ENCODE results near the gene PRAME. TPM values are rescaled to one million over a fixed set of nuclear protein-coding genes. Genes with fewer than 3 reads are reported as not detected.

PRAME gene
- total RNA-seq, 3 donors from 2014 or later = 0.33 TPM; not detected in 2

DNA sequence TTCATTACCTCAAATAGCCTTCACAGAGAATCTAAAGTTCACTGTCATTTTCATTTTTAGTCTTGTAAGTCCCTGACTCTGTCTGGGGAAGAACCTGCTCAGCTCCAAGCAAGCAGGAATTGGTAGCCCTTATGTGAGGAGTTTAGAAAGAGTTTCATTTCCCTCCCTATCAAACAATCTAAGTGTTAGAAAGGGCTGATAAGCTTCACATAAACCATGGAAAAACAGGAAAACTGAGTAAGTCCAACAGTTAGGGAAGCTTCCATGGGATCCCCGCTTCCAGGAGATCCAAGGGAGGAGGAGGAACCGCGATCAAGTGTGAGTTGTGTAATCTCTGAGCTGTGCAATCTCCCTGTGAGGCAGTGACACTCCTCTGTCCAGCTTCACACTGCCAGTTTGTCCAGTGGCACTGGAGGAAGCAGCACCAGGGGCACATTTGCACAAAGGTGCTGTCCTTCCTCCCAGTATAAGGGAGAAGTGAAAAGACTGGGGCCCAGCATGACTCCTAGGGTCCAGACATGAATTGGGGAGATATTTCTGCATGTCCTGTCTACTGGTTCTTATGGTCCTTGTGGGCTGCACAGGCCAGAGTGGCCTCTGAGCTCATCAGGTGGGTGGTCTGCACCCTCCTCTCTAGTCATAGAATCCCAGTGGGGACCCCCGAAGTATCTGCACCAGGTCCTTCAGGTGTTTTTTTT lies 4.3 kb downstream of the PRAME start:
- Histone ChIP-seq H3K4me1 (peaks cover 0 to 10% of the 10 kb centered on the region in 2 donors), H3K9me3 (no peaks in the 10 kb centered on the region), H3K27ac (no peak overlapping the region), H3K36me3 (no peaks in the 10 kb centered on the region), H3K4me3 (no peak overlapping the region), H3K27me3 (peaks cover 0 to 4% of the 10 kb centered on the region in 2 donors)
- DNase-seq (ENCODE audit: low spot score in 2 of 2) = no peak
- intact Hi-C loops (cut with DNase I; ENCODE audit: low total_unique reads) = no loop called here
- no peak for TF ChIP-seq POLR2AphosphoS5 (IDR thresholded peaks at IDR 0.05)
- TF ChIP-seq, protein P1, sequence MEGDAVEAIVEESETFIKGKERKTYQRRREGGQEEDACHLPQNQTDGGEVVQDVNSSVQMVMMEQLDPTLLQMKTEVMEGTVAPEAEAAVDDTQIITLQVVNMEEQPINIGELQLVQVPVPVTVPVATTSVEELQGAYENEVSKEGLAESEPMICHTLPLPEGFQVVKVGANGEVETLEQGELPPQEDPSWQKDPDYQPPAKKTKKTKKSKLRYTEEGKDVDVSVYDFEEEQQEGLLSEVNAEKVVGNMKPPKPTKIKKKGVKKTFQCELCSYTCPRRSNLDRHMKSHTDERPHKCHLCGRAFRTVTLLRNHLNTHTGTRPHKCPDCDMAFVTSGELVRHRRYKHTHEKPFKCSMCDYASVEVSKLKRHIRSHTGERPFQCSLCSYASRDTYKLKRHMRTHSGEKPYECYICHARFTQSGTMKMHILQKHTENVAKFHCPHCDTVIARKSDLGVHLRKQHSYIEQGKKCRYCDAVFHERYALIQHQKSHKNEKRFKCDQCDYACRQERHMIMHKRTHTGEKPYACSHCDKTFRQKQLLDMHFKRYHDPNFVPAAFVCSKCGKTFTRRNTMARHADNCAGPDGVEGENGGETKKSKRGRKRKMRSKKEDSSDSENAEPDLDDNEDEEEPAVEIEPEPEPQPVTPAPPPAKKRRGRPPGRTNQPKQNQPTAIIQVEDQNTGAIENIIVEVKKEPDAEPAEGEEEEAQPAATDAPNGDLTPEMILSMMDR (IDR thresholded peaks at IDR 0.05) = no peak
- TF ChIP-seq POLR2A (IDR thresholded peaks at IDR 0.05) = no peak

DNA sequence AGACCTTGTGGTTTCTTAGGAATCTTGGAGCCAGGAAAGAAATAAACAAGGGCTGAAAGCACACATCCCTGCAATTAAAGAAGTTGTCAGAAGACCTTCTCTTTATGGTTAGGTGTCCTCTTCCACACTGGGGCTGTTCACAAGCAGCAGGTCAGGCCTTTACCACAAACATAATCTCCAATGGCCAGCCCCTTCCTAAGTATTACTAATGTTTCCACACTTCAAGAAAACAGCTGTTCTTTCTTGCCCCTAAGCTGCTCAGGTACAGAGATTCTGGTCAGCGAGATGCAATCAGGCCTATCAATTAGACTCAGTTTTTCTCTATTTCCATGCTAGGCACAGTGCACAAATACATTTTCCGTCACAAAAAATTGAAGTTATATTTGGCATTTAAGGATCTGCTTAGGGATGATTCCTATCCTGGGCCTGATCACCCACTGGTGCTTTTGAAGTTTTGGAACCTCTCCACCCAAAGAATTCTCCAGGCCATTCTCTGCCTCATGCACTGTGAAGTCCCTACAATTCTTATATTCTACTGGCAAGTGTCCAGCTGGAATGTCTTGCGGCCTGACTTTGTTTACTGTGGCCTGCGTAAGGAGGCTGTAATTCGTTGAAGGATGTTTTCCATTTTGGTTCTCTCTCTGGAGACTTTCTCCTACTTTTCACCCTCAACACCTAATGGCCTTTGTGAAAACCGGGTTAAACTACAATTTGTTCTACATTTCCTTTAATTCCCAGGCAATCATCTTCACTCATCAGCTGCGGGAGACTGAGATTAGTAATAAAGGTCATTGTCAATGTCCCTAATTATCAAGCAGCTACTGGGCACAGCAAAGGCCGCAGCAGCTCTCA lies 5.1 kb downstream of the PRAME start:
- Histone ChIP-seq H3K36me3 (no peaks in the 10 kb centered on the region), H3K27me3 (peaks cover 0 to 2% of the 10 kb centered on the region in 2 donors), H3K4me3 (no peak overlapping the region), H3K9me3 (no peaks in the 10 kb centered on the region), H3K4me1 (peaks cover 0 to 10% of the 10 kb centered on the region in 2 donors), H3K27ac (no peak overlapping the region)
- no peak for DNase-seq (ENCODE audit: low spot score in 2 of 2)
- TF ChIP-seq, protein P1 (IDR thresholded peaks at IDR 0.05) = no peak
- no peak for TF ChIP-seq POLR2A (IDR thresholded peaks at IDR 0.05)
- no peak for TF ChIP-seq POLR2AphosphoS5 (IDR thresholded peaks at IDR 0.05)
- intact Hi-C loops (cut with DNase I; ENCODE audit: low total_unique reads) = no loop called here

DNA sequence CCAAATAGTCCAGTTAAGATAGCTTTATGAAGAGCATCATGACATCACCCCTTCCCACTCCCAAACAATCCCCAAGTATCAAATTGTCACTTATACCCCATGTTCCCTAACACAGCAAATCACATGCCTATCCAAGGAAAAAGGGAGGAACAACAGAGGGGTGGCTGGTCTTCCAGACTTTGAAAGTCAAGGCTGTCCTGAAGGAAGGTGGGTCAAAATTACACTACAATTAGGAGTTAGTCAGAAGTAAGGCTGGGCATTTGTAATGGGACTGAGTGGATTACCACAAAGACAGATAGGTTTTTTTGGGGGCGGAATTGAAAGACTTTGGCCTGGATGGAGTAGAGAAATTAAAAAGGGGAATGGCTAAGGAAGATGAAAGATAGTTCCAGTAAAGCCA lies 5.9 kb downstream of the PRAME start:
- Histone ChIP-seq H3K36me3 (no peaks in the 10 kb centered on the region), H3K9me3 (no peaks in the 10 kb centered on the region), H3K27ac (no peak overlapping the region), H3K27me3 (no peaks in the 10 kb centered on the region), H3K4me3 (no peak overlapping the region), H3K4me1 (peaks cover 0 to 10% of the 10 kb centered on the region in 2 donors)
- no peak for DNase-seq (ENCODE audit: low spot score in 2 of 2)
- TF ChIP-seq, protein P1 (IDR thresholded peaks at IDR 0.05) = no peak
- intact Hi-C loops (cut with DNase I; ENCODE audit: low total_unique reads) = no loop called here

DNA sequence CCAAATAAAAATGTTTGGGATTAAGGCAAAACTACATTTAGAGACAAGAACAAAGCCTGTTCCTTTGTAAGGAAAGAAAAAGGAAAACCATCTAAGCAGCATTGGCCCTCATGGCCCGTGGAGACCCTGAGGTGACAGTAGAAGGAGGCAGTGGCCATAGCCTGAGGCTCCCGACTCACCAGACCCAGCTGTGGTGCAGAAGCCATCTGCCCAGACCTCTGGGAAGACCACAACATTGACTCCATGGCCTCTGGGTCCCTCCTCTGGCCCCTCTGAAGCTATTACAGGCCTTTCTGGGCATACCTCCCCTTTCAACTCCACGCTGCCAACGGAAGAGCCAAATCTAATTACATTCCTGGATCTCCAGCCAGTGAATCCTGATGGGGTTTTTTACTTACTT lies 6.4 kb downstream of the PRAME start:
- intact Hi-C loops (cut with DNase I; ENCODE audit: low total_unique reads) = no loop called here
- no peaks in the 10 kb centered on the region for H3K9me3 ChIP-seq
- H3K4me3 ChIP-seq = no peak overlapping the region
- H3K27me3 ChIP-seq = no peaks in the 10 kb centered on the region
- no peaks in the 10 kb centered on the region for H3K36me3 ChIP-seq
- TF ChIP-seq, protein P1 (IDR thresholded peaks at IDR 0.05) = no peak
- TF ChIP-seq POLR2A (IDR thresholded peaks at IDR 0.05) (no peak), POLR2AphosphoS5 (IDR thresholded peaks at IDR 0.05) (no peak)
- DNase-seq (ENCODE audit: low spot score in 2 of 2) = no peak
- peaks cover 0 to 10% of the 10 kb centered on the region in 2 donors for H3K4me1 ChIP-seq
- H3K27ac ChIP-seq = no peak overlapping the region

Data from breast epithelium (tissue), 4 donors.